ENCODE measurements around the gene FLYWCH2. TPM values are rescaled to one million over a fixed set of nuclear protein-coding genes. Genes with fewer than 3 reads are reported as not detected.

The FLYWCH2 gene
- total and polyA plus RNA-seq, 7 donors: 14.1 to 39.4 (median 15.7) TPM

- H3K36me3 ChIP-seq (ENCODE audit: insufficient read depth in 1 of 2, low read depth in 1 of 2): no peaks in the 10 kb centered on the region
- intact Hi-C loops (cut with DNase I): no loop called here
- no peak for ATAC-seq
- no peak overlapping the region for H3K4me3 ChIP-seq
- no peak overlapping the region for H3K27ac ChIP-seq
- TF ChIP-seq, protein P1, sequence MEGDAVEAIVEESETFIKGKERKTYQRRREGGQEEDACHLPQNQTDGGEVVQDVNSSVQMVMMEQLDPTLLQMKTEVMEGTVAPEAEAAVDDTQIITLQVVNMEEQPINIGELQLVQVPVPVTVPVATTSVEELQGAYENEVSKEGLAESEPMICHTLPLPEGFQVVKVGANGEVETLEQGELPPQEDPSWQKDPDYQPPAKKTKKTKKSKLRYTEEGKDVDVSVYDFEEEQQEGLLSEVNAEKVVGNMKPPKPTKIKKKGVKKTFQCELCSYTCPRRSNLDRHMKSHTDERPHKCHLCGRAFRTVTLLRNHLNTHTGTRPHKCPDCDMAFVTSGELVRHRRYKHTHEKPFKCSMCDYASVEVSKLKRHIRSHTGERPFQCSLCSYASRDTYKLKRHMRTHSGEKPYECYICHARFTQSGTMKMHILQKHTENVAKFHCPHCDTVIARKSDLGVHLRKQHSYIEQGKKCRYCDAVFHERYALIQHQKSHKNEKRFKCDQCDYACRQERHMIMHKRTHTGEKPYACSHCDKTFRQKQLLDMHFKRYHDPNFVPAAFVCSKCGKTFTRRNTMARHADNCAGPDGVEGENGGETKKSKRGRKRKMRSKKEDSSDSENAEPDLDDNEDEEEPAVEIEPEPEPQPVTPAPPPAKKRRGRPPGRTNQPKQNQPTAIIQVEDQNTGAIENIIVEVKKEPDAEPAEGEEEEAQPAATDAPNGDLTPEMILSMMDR (IDR thresholded peaks at IDR 0.05): no peak
- H3K9me3 ChIP-seq: no peaks in the 10 kb centered on the region
- no peaks in the 10 kb centered on the region for H3K27me3 ChIP-seq (ENCODE audit: insufficient read depth in 3 of 3, low read length in 2 of 3)
- peak in 1 of 2 donors; percentile 10 for DNase-seq
- H3K4me1 ChIP-seq: peaks cover 3% of the 10 kb centered on the region
- WGBS, 3 donors: 76 to 88% (median 85%) methylated on average over 10 of the region's 10 CpGs
Observed at GRCh38 chr16:2898831-2899563, 16.0 kb downstream of the FLYWCH2 start.

DNA sequence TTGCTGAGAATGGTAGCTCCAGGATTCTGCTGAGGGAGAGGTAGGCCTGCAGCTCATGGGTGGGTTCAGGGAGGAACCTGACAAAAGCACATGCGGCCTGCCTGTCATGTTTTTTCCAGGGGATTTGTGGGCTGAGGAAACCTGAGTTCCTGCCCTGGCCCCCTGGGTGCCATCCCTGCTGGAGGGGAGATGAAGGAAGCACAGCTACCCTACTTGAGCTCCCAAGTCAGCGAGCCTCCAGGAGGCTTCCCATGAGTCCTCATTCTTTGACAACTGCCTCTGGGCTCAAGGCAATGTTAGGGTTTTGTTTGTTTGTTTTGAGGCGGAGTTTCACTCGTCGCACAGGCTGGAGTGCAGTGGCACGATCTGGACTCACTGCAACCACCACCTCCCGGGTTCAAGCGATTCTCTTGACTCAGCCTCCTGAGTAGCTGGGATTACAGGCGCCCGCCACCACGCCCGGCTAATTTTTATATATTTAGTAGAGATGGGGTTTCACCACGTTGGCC is 16.6 kb downstream of the FLYWCH2 start:
- TF ChIP-seq, protein P1 (IDR thresholded peaks at IDR 0.05): no peak
- Histone ChIP-seq H3K27ac (no peak overlapping the region), H3K9me3 (no peaks in the 10 kb centered on the region), H3K4me1 (peaks cover 3% of the 10 kb centered on the region), H3K36me3 (ENCODE audit: insufficient read depth in 1 of 2, low read depth in 1 of 2) (no peaks in the 10 kb centered on the region), H3K4me3 (no peak overlapping the region), H3K27me3 (ENCODE audit: insufficient read depth in 3 of 3, low read length in 2 of 3) (no peaks in the 10 kb centered on the region)
- DNase-seq (peak in 1 of 2 donors; percentile 23), ATAC-seq (no peak)
- intact Hi-C loops (cut with DNase I): no loop called here
- 89 to 96% (median 94%) methylated on average over 13 of the region's 13 CpGs for WGBS, 3 donors

DNA sequence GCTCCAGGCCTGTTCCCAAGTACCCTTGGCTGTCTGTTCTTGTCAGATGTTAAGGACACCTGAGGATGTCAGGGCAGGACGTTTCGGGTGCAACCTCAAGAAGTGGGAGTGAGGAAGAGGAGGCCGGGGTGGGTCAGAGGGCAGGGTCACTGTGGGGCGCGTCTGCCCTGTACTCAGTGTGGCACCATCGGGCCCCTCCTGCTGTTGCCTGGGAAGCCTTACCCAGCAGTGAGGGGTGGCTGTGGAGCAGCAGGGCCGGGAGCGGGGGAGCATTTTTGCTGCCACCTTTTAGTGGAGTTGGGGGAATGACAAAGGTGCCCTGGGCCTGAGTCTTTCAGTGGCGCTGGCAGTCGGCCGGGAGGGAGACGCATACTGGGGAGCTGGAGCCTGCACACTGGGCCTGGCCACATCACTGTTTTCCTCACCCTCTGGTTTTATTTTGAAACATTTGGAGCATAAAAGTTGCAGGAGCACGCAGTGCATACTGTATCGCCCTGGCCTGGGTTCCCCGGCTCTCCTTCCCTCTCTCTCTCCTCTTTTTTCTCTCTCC is 17.6 kb downstream of the FLYWCH2 start:
- Histone ChIP-seq H3K4me3 (no peak overlapping the region), H3K9me3 (no peaks in the 10 kb centered on the region), H3K4me1 (peaks cover 3% of the 10 kb centered on the region), H3K27ac (no peak overlapping the region), H3K36me3 (ENCODE audit: insufficient read depth in 1 of 2, low read depth in 1 of 2) (no peaks in the 10 kb centered on the region), H3K27me3 (ENCODE audit: insufficient read depth in 3 of 3, low read length in 2 of 3) (no peaks in the 10 kb centered on the region)
- no peak for ATAC-seq
- intact Hi-C loops (cut with DNase I): no loop called here
- DNase-seq: peak in 1 of 2 donors; percentile 48
- WGBS, 3 donors: 92 to 94% (median 93%) methylated on average over 15 of the region's 15 CpGs
- TF ChIP-seq, protein P1 (IDR thresholded peaks at IDR 0.05): no peak

- Histone ChIP-seq H3K36me3 (ENCODE audit: insufficient read depth in 1 of 2, low read depth in 1 of 2) (no peaks in the 10 kb centered on the region), H3K27me3 (ENCODE audit: insufficient read depth in 3 of 3, low read length in 2 of 3) (no peaks in the 10 kb centered on the region), H3K4me3 (no peak overlapping the region), H3K27ac (no peak overlapping the region), H3K4me1 (peaks cover 11% of the 10 kb centered on the region), H3K9me3 (no peaks in the 10 kb centered on the region)
- ATAC-seq (no peak), DNase-seq (peak in 1 of 2 donors; percentile 39)
- TF ChIP-seq, protein P1 (IDR thresholded peaks at IDR 0.05): no peak
- WGBS, 3 donors: 90 to 95% (median 92%) methylated on average over 9 of the region's 9 CpGs
- intact Hi-C loops (cut with DNase I): no loop called here
Observed at GRCh38 chr16:2902337-2903130, 19.5 kb downstream of the FLYWCH2 start.
